Measurements from ENCODE around the gene RALGDS.

DNA sequence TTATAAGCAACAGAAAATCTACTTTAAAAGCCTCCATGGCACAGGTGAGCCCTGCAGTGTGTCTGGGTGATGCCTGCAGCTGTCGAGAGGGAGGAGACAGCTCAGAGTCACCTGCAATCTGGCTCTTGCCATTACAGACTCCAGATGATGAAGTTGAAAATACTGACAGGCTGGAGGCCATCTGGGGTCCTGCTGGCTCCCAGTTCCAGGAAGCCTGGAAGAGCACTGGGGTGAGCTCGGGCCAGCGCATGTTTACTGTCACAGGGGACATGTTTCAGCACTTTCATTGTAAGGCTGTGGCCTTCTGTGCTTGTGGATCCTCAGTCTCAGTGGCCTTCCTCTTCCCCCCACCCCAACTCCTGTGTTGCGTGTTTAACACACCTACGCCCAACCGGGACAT lies 30.9 kb downstream of the RALGDS start:
- TF ChIP-seq CTBP1 (IDR thresholded peaks at IDR 0.05; ENCODE audit: borderline replicate concordance): no peak
- no peak for TF ChIP-seq ZNF384 (IDR thresholded peaks at IDR 0.05)
- no peak for TF ChIP-seq SUZ12 (IDR thresholded peaks at IDR 0.05)
- TF ChIP-seq FOXK2 (IDR thresholded peaks at IDR 0.05): no peak
- no peak for TF ChIP-seq FOXM1 (IDR thresholded peaks at IDR 0.05; ENCODE audit: borderline replicate concordance)
- TF ChIP-seq SP1 (IDR thresholded peaks at IDR 0.05): no peak
- TF ChIP-seq NFRKB (IDR thresholded peaks at IDR 0.05): no peak
- TF ChIP-seq HDGF (IDR thresholded peaks at IDR 0.05; ENCODE audit: borderline replicate concordance): no peak
- no peak for TF ChIP-seq BHLHE40 (IDR thresholded peaks at IDR 0.05; ENCODE audit: borderline replicate concordance)
- TF ChIP-seq TARDBP (IDR thresholded peaks at IDR 0.05): no peak

All from HEK293T (cell line).